Activated naive CD8-positive, alpha-beta T cell treated with anti-CD3 and anti-CD28 coated beads, Interleukin-2, amount 50 U/mL, for 16 hours (primary cell): ENCODE results near the gene XPO4.
"Not testable (repeated sequence)": the region's sequence is repeated elsewhere in the genome, so short reads cannot be mapped to it uniquely, and the experiment has no call there.

Source experiments
- DNase-seq: peaks from one replicate; pipeline ENCODE4 v3.0.0-alpha.2; 2020; ENCODE audit warnings: low read depth, low spot score

The XPO4 gene

GRCh38 chr13:20891034-20891433, 11.5 kb downstream of the XPO4 start:
- no peak for DNase-seq

- DNase-seq, result not testable (repeated sequence)
Observed at GRCh38 chr13:20890540-20890939, 12.0 kb downstream of the XPO4 start.

- no peak for DNase-seq
Observed at GRCh38 chr13:20882206-20882605, 20.3 kb downstream of the XPO4 start.

- DNase-seq, result no peak
Observed at GRCh38 chr13:20877902-20878301, 24.6 kb downstream of the XPO4 start.

GRCh38 chr13:20876802-20877201, 25.7 kb downstream of the XPO4 start:
- DNase-seq, result not testable (repeated sequence)

- DNase-seq, result not testable (repeated sequence)
Observed at GRCh38 chr13:20874439-20874838, 28.1 kb downstream of the XPO4 start.

- no peak for DNase-seq
Observed at GRCh38 chr13:20873348-20873747, 29.2 kb downstream of the XPO4 start.

GRCh38 chr13:20870829-20871228, 31.7 kb downstream of the XPO4 start:
- no peak for DNase-seq

- no peak for DNase-seq
Observed at GRCh38 chr13:20869540-20869939, 33.0 kb downstream of the XPO4 start.

- DNase-seq, result no peak
Observed at GRCh38 chr13:20867408-20867807, 35.1 kb downstream of the XPO4 start.

- not testable (repeated sequence) for DNase-seq
Observed at GRCh38 chr13:20861666-20862065, 40.9 kb downstream of the XPO4 start.

GRCh38 chr13:20860844-20861243, 41.7 kb downstream of the XPO4 start:
- DNase-seq, result no peak

GRCh38 chr13:20856650-20857049, 45.9 kb downstream of the XPO4 start:
- DNase-seq, result no peak

- DNase-seq, result no peak
Observed at GRCh38 chr13:20851844-20852402, 50.6 kb downstream of the XPO4 start.

- DNase-seq, result no peak
Observed at GRCh38 chr13:20848944-20849343, 53.6 kb downstream of the XPO4 start.

GRCh38 chr13:20848203-20848602, 54.3 kb downstream of the XPO4 start:
- DNase-seq, result no peak

GRCh38 chr13:20847296-20847695, 55.2 kb downstream of the XPO4 start:
- DNase-seq, result no peak

GRCh38 chr13:20843166-20843565, 59.4 kb downstream of the XPO4 start:
- no peak for DNase-seq

GRCh38 chr13:20840568-20840967, 62.0 kb downstream of the XPO4 start:
- no peak for DNase-seq

- no peak for DNase-seq
Observed at GRCh38 chr13:20833900-20834679, 68.5 kb downstream of the XPO4 start.

GRCh38 chr13:20832861-20833260, 69.7 kb downstream of the XPO4 start:
- no peak for DNase-seq

- no peak for DNase-seq
Observed at GRCh38 chr13:20831933-20832332, 70.6 kb downstream of the XPO4 start.

GRCh38 chr13:20831254-20831653, 71.3 kb downstream of the XPO4 start:
- no peak for DNase-seq
